Neural progenitor cell (in vitro differentiated cells): ENCODE results near the gene CIDEB.

Experiments
- EZH2 ChIP-seq: fragments of 200-600 bp; sonication (generic); IDR thresholded peaks from 2 replicates; pipeline ENCODE4 v1.6.1; 2017; ENCODE audit warnings: antibody characterized with exemption, mild to moderate bottlenecking, moderate library complexity
- TF ChIP-seq, protein P1 (sequence below): fragments of 200-600 bp; sonication (generic); IDR thresholded peaks from 2 replicates; pipeline ENCODE4 v1.5.1; 2017; ENCODE audit warnings: antibody characterized with exemption, mild to moderate bottlenecking

DNA sequence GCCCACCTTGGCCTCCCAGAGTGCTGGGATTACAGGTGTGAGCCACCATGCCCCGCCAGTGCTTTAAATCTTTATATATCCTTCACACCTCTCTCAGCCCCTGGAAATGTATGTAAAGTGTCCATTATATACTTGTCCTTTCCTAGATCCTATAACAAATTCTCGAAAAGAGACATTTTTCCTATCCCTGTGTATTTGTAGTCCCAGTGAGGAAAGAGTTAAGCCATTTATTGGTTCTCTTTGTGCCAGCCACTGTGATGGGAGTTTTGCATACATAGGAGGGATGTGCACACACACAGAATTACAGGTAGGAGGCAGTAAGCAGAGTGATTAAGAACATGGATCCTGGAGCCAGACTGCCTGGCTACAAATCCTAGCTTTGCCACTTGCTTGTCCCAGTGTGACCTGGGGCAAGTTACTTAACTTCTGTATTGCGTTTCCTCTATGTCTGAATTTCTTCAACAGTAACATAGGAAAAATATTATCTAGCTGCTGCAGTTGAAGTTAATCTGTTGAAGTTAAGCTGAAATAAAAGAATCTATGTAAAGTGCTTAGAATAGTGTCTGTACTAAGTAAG is 34.3 kb downstream of the CIDEB start:
- TF ChIP-seq, protein P1, sequence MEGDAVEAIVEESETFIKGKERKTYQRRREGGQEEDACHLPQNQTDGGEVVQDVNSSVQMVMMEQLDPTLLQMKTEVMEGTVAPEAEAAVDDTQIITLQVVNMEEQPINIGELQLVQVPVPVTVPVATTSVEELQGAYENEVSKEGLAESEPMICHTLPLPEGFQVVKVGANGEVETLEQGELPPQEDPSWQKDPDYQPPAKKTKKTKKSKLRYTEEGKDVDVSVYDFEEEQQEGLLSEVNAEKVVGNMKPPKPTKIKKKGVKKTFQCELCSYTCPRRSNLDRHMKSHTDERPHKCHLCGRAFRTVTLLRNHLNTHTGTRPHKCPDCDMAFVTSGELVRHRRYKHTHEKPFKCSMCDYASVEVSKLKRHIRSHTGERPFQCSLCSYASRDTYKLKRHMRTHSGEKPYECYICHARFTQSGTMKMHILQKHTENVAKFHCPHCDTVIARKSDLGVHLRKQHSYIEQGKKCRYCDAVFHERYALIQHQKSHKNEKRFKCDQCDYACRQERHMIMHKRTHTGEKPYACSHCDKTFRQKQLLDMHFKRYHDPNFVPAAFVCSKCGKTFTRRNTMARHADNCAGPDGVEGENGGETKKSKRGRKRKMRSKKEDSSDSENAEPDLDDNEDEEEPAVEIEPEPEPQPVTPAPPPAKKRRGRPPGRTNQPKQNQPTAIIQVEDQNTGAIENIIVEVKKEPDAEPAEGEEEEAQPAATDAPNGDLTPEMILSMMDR: peak; percentile 6
- TF ChIP-seq EZH2: no peak
